ENCODE data around the gene SLAMF8.

The SLAMF8 gene

DNA sequence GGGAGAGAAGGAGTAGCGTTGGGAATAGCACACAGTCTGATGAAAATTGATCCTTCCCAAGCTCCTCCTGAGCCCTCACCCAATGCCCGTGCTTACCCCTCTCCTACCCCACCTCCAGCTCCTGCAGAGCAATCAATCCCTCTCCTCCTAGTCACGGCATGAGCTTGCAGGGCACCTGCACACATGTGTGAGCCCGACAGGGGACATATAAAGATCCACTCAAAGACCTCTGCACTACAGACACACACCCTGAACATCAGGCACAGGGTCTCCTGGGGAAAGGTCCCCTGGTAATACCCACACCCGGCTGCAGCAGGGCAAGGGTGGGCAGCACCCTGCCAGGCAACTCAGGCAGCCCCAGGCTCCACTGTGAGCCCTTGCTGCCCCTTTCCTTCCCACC, 35.4 kb downstream of the SLAMF8 start:
- H2BK5ac ChIP-seq (ENCODE audit: low read depth, low read length, poor library complexity), result no peak overlapping the region
- no peak for DNase-seq
- H4K8ac ChIP-seq (ENCODE audit: low read depth, low read length), result no peak overlapping the region
- H3K36me3 ChIP-seq (ENCODE audit: control insufficient read depth in 1 of 2, insufficient read depth in 2 of 2, low read length in 2 of 2), result no peaks in the 10 kb centered on the region
- no peaks in the 10 kb centered on the region for H3K79me1 ChIP-seq (ENCODE audit: low read length)
- no peaks in the 10 kb centered on the region for H3K4me1 ChIP-seq (ENCODE audit: control insufficient read depth in 1 of 2, insufficient read depth in 2 of 2, low read length in 2 of 2)
- H2BK120ac ChIP-seq (ENCODE audit: insufficient read depth, low read length, poor library complexity), result no peak overlapping the region
- H2AK5ac ChIP-seq (ENCODE audit: low read length), result no peak overlapping the region
- no peak overlapping the region for H3K14ac ChIP-seq (ENCODE audit: low read length)
- no peak overlapping the region for H4K91ac ChIP-seq (ENCODE audit: low read depth, low read length)
- no peak overlapping the region for H3K27ac ChIP-seq (ENCODE audit: low read depth, low read length)
- no peak overlapping the region for H3K9ac ChIP-seq (ENCODE audit: low read length)
- no peak overlapping the region for H3K4ac ChIP-seq (ENCODE audit: low read depth, low read length)
- H2BK12ac ChIP-seq (ENCODE audit: low read length), result no peak overlapping the region
- H3K4me3 ChIP-seq (ENCODE audit: low read depth, low read length), result no peak overlapping the region
- peaks cover 2% of the 10 kb centered on the region for H3K9me3 ChIP-seq (ENCODE audit: insufficient read depth, low read depth, low read length)
- WGBS (ENCODE audit: extremely low coverage, insufficient coverage, insufficient read length), result no CpG with 5 or more reads among the region's 5 CpGs
- no peaks in the 10 kb centered on the region for H3K27me3 ChIP-seq (ENCODE audit: insufficient read depth, low read length)
- no peak overlapping the region for H2AFZ ChIP-seq (ENCODE audit: insufficient read depth, low read length, poor library complexity)
- no peak overlapping the region for H4K12ac ChIP-seq (ENCODE audit: low read depth, low read length)
- no peak overlapping the region for H3K18ac ChIP-seq (ENCODE audit: low read length)
- no peak overlapping the region for H3K23ac ChIP-seq (ENCODE audit: low read length)
- H3K4me2 ChIP-seq (ENCODE audit: low read length), result no peak overlapping the region
- no peaks in the 10 kb centered on the region for H3K79me2 ChIP-seq (ENCODE audit: control insufficient read depth, insufficient read depth, low read length, poor library complexity)

DNA sequence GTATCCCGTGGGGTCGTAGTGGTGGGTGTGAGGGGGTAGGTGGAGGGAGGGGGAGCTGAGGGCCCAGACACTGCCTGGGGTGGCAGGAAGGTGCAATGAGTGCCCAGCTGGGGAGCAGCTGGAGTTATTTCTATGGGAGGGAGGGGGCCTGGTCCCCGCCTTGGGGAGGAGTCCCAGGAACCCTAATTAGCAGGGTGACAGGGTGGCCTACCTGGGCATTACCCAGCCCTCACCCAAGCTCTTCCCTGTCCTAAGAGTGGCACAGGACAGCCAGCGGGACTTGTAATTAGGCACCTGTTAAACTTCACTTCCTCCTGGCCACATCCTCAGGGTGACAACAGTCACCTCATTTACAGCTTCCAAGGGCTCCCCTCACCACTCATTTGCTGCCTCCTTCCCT, 35.9 kb downstream of the SLAMF8 start, which contains the start of gene VSIG8:
Gene VSIG8 (minus strand): TSS at position 101 of the 400 bp plus-strand sequence. CDS start 136 bp downstream, outside the sequence.
- H2AK5ac ChIP-seq (ENCODE audit: low read length), result no peak within 1 kb of the TSS
- no peak within 1 kb of the TSS for H3K23ac ChIP-seq (ENCODE audit: low read length)
- no peak within 1 kb of the TSS for H4K8ac ChIP-seq (ENCODE audit: low read depth, low read length)
- H4K91ac ChIP-seq (ENCODE audit: low read depth, low read length), result no peak within 1 kb of the TSS
- no peak within 1 kb of the TSS for H2BK5ac ChIP-seq (ENCODE audit: low read depth, low read length, poor library complexity)
- no peak within 1 kb of the TSS for H2BK120ac ChIP-seq (ENCODE audit: insufficient read depth, low read length, poor library complexity)
- H2BK12ac ChIP-seq (ENCODE audit: low read length), result no peak within 1 kb of the TSS
- H3K14ac ChIP-seq (ENCODE audit: low read length), result no peak within 1 kb of the TSS
- no peak within 1 kb of the TSS for H3K27ac ChIP-seq (ENCODE audit: low read depth, low read length)
- H3K79me1 ChIP-seq (ENCODE audit: low read length), result no peaks in the 10 kb centered on the region
- H3K9me3 ChIP-seq (ENCODE audit: insufficient read depth, low read depth, low read length), result peaks cover 2% of the 10 kb centered on the region
- H3K18ac ChIP-seq (ENCODE audit: low read length), result no peak within 1 kb of the TSS
- no peak within 1 kb of the TSS for H3K4me3 ChIP-seq (ENCODE audit: low read depth, low read length)
- H3K4me1 ChIP-seq (ENCODE audit: control insufficient read depth in 1 of 2, insufficient read depth in 2 of 2, low read length in 2 of 2), result no peaks in the 10 kb centered on the region
- no peaks in the 10 kb centered on the region for H3K27me3 ChIP-seq (ENCODE audit: insufficient read depth, low read length)
- H3K4ac ChIP-seq (ENCODE audit: low read depth, low read length), result no peak within 1 kb of the TSS
- H3K4me2 ChIP-seq (ENCODE audit: low read length), result no peak within 1 kb of the TSS
- DNase-seq, result no peak
- H4K12ac ChIP-seq (ENCODE audit: low read depth, low read length), result no peak within 1 kb of the TSS
- no peak within 1 kb of the TSS for H2AFZ ChIP-seq (ENCODE audit: insufficient read depth, low read length, poor library complexity)
- no peaks in the 10 kb centered on the region for H3K79me2 ChIP-seq (ENCODE audit: control insufficient read depth, insufficient read depth, low read length, poor library complexity)
- no peak within 1 kb of the TSS for H3K9ac ChIP-seq (ENCODE audit: low read length)
- no CpG with 5 or more reads among the region's 4 CpGs for WGBS (ENCODE audit: extremely low coverage, insufficient coverage, insufficient read length)
- no peaks in the 10 kb centered on the region for H3K36me3 ChIP-seq (ENCODE audit: control insufficient read depth in 1 of 2, insufficient read depth in 2 of 2, low read length in 2 of 2)

DNA sequence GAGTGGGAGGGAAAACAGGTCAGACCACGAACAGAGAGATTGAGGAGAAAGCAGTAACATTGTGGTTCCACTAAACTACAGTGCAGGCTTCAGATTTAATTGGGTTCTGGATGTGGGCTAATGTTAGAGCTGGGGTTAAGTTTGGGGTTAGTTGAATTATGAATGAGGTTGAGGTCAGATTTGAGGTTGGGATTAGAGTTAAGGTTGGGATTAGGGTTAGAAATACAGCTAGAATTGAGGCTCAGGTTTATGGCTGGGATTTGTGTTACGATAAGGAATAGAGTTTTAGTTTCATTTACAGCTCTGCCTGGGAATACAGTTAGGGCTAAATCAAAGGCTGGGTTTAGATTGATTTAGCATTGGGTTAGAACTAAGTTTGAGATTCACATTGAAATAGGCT, 37.6 kb downstream of the SLAMF8 start:
- no peak overlapping the region for H3K23ac ChIP-seq (ENCODE audit: low read length)
- no peak overlapping the region for H3K27ac ChIP-seq (ENCODE audit: low read depth, low read length)

DNA sequence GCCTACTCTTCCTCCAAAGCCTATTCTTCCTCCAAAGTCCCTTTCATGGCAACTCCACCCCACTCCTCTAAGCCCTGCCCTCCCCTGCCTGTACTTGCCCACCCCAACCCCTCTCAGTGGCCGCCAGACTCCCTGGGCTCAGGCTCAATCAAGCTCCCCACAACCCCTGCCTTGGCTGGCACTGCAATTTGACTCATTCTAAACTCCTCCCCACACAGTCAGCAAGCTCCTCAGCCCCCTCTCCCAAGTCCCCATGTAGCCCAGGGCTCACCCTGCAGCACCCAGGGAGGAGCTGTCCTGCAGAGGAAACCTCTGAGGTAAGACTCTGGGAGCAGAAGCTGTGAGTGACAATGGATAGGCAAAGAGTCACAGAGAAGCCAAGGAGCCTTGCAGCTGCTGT, 39.4 kb downstream of the SLAMF8 start:
- Histone ChIP-seq H3K4me3 (ENCODE audit: low read depth, low read length) (no peak overlapping the region), H3K14ac (ENCODE audit: low read length) (no peak overlapping the region), H3K9me3 (ENCODE audit: insufficient read depth, low read depth, low read length) (no peaks in the 10 kb centered on the region), H3K4me2 (ENCODE audit: low read length) (no peak overlapping the region), H3K36me3 (ENCODE audit: control insufficient read depth in 1 of 2, insufficient read depth in 2 of 2, low read length in 2 of 2) (no peaks in the 10 kb centered on the region), H2BK5ac (ENCODE audit: low read depth, low read length, poor library complexity) (no peak overlapping the region), H3K18ac (ENCODE audit: low read length) (no peak overlapping the region), H2AFZ (ENCODE audit: insufficient read depth, low read length, poor library complexity) (no peak overlapping the region), H3K23ac (ENCODE audit: low read length) (no peak overlapping the region), H2BK12ac (ENCODE audit: low read length) (no peak overlapping the region), H3K4me1 (ENCODE audit: control insufficient read depth in 1 of 2, insufficient read depth in 2 of 2, low read length in 2 of 2) (peaks cover 0 to 7% of the 10 kb centered on the region in 2 experiments), H4K12ac (ENCODE audit: low read depth, low read length) (no peak overlapping the region), H3K4ac (ENCODE audit: low read depth, low read length) (no peak overlapping the region), H3K27me3 (ENCODE audit: insufficient read depth, low read length) (no peaks in the 10 kb centered on the region), H3K79me1 (ENCODE audit: low read length) (no peaks in the 10 kb centered on the region), H3K79me2 (ENCODE audit: control insufficient read depth, insufficient read depth, low read length, poor library complexity) (no peaks in the 10 kb centered on the region), H3K9ac (ENCODE audit: low read length) (no peak overlapping the region), H4K8ac (ENCODE audit: low read depth, low read length) (no peak overlapping the region), H3K27ac (ENCODE audit: low read depth, low read length) (no peak overlapping the region), H4K91ac (ENCODE audit: low read depth, low read length) (no peak overlapping the region), H2AK5ac (ENCODE audit: low read length) (no peak overlapping the region), H2BK120ac (ENCODE audit: insufficient read depth, low read length, poor library complexity) (no peak overlapping the region)
- DNase-seq, result no peak
- no CpG with 5 or more reads among the region's 1 CpG for WGBS (ENCODE audit: extremely low coverage, insufficient coverage, insufficient read length)

More for the DNA sequence above, 37.6 kb downstream of the SLAMF8 start:
- no peak for DNase-seq
- H2BK5ac ChIP-seq (ENCODE audit: low read depth, low read length, poor library complexity), result no peak overlapping the region
- H2AFZ ChIP-seq (ENCODE audit: insufficient read depth, low read length, poor library complexity), result no peak overlapping the region
- H4K91ac ChIP-seq (ENCODE audit: low read depth, low read length), result no peak overlapping the region
- no peak overlapping the region for H2BK12ac ChIP-seq (ENCODE audit: low read length)
- H3K79me2 ChIP-seq (ENCODE audit: control insufficient read depth, insufficient read depth, low read length, poor library complexity), result no peaks in the 10 kb centered on the region
- H3K79me1 ChIP-seq (ENCODE audit: low read length), result no peaks in the 10 kb centered on the region
- WGBS (ENCODE audit: extremely low coverage, insufficient coverage, insufficient read length), result 100% methylated on average over 1 of the region's 2 CpGs
- H3K4me1 ChIP-seq (ENCODE audit: control insufficient read depth in 1 of 2, insufficient read depth in 2 of 2, low read length in 2 of 2), result peaks cover 0 to 6% of the 10 kb centered on the region in 2 experiments
- H3K4me3 ChIP-seq (ENCODE audit: low read depth, low read length), result no peak overlapping the region
- no peaks in the 10 kb centered on the region for H3K36me3 ChIP-seq (ENCODE audit: control insufficient read depth in 1 of 2, insufficient read depth in 2 of 2, low read length in 2 of 2)
- H4K8ac ChIP-seq (ENCODE audit: low read depth, low read length), result no peak overlapping the region
- H3K4me2 ChIP-seq (ENCODE audit: low read length), result no peak overlapping the region
- no peak overlapping the region for H3K14ac ChIP-seq (ENCODE audit: low read length)
- no peak overlapping the region for H3K18ac ChIP-seq (ENCODE audit: low read length)
- H3K4ac ChIP-seq (ENCODE audit: low read depth, low read length), result no peak overlapping the region
- no peak overlapping the region for H4K12ac ChIP-seq (ENCODE audit: low read depth, low read length)
- H3K27me3 ChIP-seq (ENCODE audit: insufficient read depth, low read length), result no peaks in the 10 kb centered on the region
- no peak overlapping the region for H3K9ac ChIP-seq (ENCODE audit: low read length)
- H2BK120ac ChIP-seq (ENCODE audit: insufficient read depth, low read length, poor library complexity), result no peak overlapping the region
- H3K9me3 ChIP-seq (ENCODE audit: insufficient read depth, low read depth, low read length), result no peaks in the 10 kb centered on the region
- no peak overlapping the region for H2AK5ac ChIP-seq (ENCODE audit: low read length)
